Muscle of arm (tissue), 12 donors: ENCODE measurements around the gene TGFBR1. TPM values are rescaled to one million over a fixed set of nuclear protein-coding genes. Genes with fewer than 3 reads are reported as not detected.

Source experiments
- DNase-seq: peaks from one replicate; pipeline ENCODE4 v3.0.0-alpha.2; 2013
- polyA plus RNA-seq, 12 donors: library from polyadenylated mRNA; unstranded; fragments of 120-200 nt; gene quantifications; one replicate each; pipeline ENCODE4 v1.2.1, GENCODE V29; 2013; ENCODE audit not compliant: insufficient read length in 12 of 12

Gene TGFBR1
- polyA plus RNA-seq, 12 donors = 22.1 to 34.1 (median 26.9) TPM; not detected in 1

GRCh38 chr9:99127356-99128132 lies 22.6 kb downstream of the TGFBR1 start:
- DNase-seq = no peak

- no peak for DNase-seq
Observed at GRCh38 chr9:99128133-99128406, 23.2 kb downstream of the TGFBR1 start.

- no peak for DNase-seq
Observed at GRCh38 chr9:99129091-99129490, 24.2 kb downstream of the TGFBR1 start.

GRCh38 chr9:99130069-99130468 lies 25.2 kb downstream of the TGFBR1 start:
- no peak for DNase-seq

- no peak for DNase-seq
Observed at GRCh38 chr9:99133145-99133544, 28.2 kb downstream of the TGFBR1 start.

- DNase-seq = no peak
Observed at GRCh38 chr9:99134893-99135341, 30.0 kb downstream of the TGFBR1 start.

- DNase-seq = no peak
Observed at GRCh38 chr9:99135456-99135855, 30.5 kb downstream of the TGFBR1 start.

- DNase-seq = no peak
Observed at GRCh38 chr9:99137225-99137624, 32.3 kb downstream of the TGFBR1 start.

GRCh38 chr9:99137891-99138290 lies 33.0 kb downstream of the TGFBR1 start:
- DNase-seq = no peak

GRCh38 chr9:99138424-99139284 lies 33.7 kb downstream of the TGFBR1 start:
- no peak for DNase-seq

GRCh38 chr9:99139868-99140267 lies 35.0 kb downstream of the TGFBR1 start:
- no peak for DNase-seq

- DNase-seq = peak; percentile 51
Observed at GRCh38 chr9:99140685-99141314, 35.9 kb downstream of the TGFBR1 start.

GRCh38 chr9:99141849-99142248 lies 36.9 kb downstream of the TGFBR1 start:
- no peak for DNase-seq

GRCh38 chr9:99142275-99142674 lies 37.4 kb downstream of the TGFBR1 start:
- no peak for DNase-seq

- no peak for DNase-seq
Observed at GRCh38 chr9:99143655-99144054, 38.7 kb downstream of the TGFBR1 start.

- no peak for DNase-seq
Observed at GRCh38 chr9:99144966-99145365, 40.1 kb downstream of the TGFBR1 start.

- no peak for DNase-seq
Observed at GRCh38 chr9:99146574-99146973, 41.7 kb downstream of the TGFBR1 start.

- DNase-seq = no peak
Observed at GRCh38 chr9:99147177-99147576, 42.3 kb downstream of the TGFBR1 start.

- DNase-seq = no peak
Observed at GRCh38 chr9:99150451-99151171, 45.7 kb downstream of the TGFBR1 start.

GRCh38 chr9:99154356-99154755 lies 49.4 kb downstream of the TGFBR1 start:
- no peak for DNase-seq

- no peak for DNase-seq
Observed at GRCh38 chr9:99155736-99156135, 50.8 kb downstream of the TGFBR1 start.

- DNase-seq = no peak
Observed at GRCh38 chr9:99158629-99159028, 53.7 kb downstream of the TGFBR1 start.
